Liver (tissue), 3 donors: ENCODE measurements around the gene ELF2.

Source experiments
- ATF3 ChIP-seq: IDR thresholded peaks from 2 replicates; pipeline ENCODE4 v1.6.1; 2016; ENCODE audit warnings: antibody characterized with exemption
- CTCF ChIP-seq: fragments of 150-350 bp; IDR thresholded peaks from 2 replicates; pipeline ENCODE4 v1.5.1; 2017; ENCODE audit warnings: improper control_type of control experiment, low read depth, low read length; ENCODE audit not compliant: missing input control
- EGR1 ChIP-seq, 2 donors: IDR thresholded peaks; 2 replicates each; pipeline ENCODE4 v1.6.1; 2016 to 2018; ENCODE audit warnings: antibody characterized with exemption in 2 of 2, low read depth in 2 of 2
- FOXA1 ChIP-seq: IDR thresholded peaks from 2 replicates; pipeline ENCODE4 v1.6.1; 2016; ENCODE audit warnings: antibody characterized with exemption
- GABPA ChIP-seq, 2 donors: IDR thresholded peaks in 1 of 2; conservative IDR thresholded peaks in 1 of 2; 2 replicates each; pipeline ENCODE4 v1.6.1; 2016; ENCODE audit warnings: antibody characterized with exemption in 2 of 2, mild to moderate bottlenecking in 1 of 2, moderate library complexity in 1 of 2
- HNF4A ChIP-seq, 2 donors: conservative IDR thresholded peaks; 2 replicates each; pipeline ENCODE4 v1.6.1; 2016; ENCODE audit warnings: antibody characterized with exemption in 2 of 2, mild to moderate bottlenecking in 2 of 2
- MAX ChIP-seq: IDR thresholded peaks from 2 replicates; pipeline ENCODE4 v1.6.1; 2016; ENCODE audit warnings: antibody characterized with exemption
- RAD21 ChIP-seq, 2 donors: IDR thresholded peaks; 2 replicates each; pipeline ENCODE4 v1.6.1; 2016; ENCODE audit warnings: antibody characterized with exemption in 2 of 2, mild to moderate bottlenecking in 2 of 2
- REST ChIP-seq: IDR thresholded peaks from 2 replicates; pipeline ENCODE4 v1.6.1; 2016; ENCODE audit warnings: antibody characterized with exemption, mild to moderate bottlenecking
- RXRA ChIP-seq, 2 donors: IDR thresholded peaks; 2 replicates each; pipeline ENCODE4 v1.6.1; 2017 to 2018; ENCODE audit warnings: antibody characterized with exemption in 2 of 2, mild to moderate bottlenecking in 1 of 2
- TAF1 ChIP-seq: conservative IDR thresholded peaks from 2 replicates; pipeline ENCODE4 v1.6.1; 2016; ENCODE audit warnings: antibody characterized with exemption, mild to moderate bottlenecking
- YY1 ChIP-seq: IDR thresholded peaks from 2 replicates; pipeline ENCODE4 v1.6.1; 2016; ENCODE audit warnings: antibody characterized with exemption, mild to moderate bottlenecking
- ZBTB33 ChIP-seq: IDR thresholded peaks from 2 replicates; pipeline ENCODE4 v1.6.1; 2016; ENCODE audit warnings: antibody characterized with exemption
- donor health status: healthy.
- donor health status: healthy.

GRCh38 chr4:139014371-139015268 lies 162.4 kb downstream of the ELF2 start:
- TF ChIP-seq RXRA (IDR thresholded peaks at IDR 0.05) (no peak), CTCF (no peak), YY1 (no peak), ATF3 (no peak), TAF1 (no peak), HNF4A (conservative IDR thresholded peaks at IDR 0.05) (no peak), RAD21 (IDR thresholded peaks at IDR 0.05) (no peak), REST (peak; percentile 23), ZBTB33 (no peak), FOXA1 (no peak), GABPA (IDR thresholded peaks at IDR 0.05 in 1 of 2, conservative IDR thresholded peaks at IDR 0.05 in 1 of 2) (no peak), EGR1 (IDR thresholded peaks at IDR 0.05; ENCODE audit: low read depth in 2 of 2) (no peak), MAX (no peak)
